ENCODE measurements around the gene HDAC8. TPM values are rescaled to one million over a fixed set of nuclear protein-coding genes. Genes with fewer than 3 reads are reported as not detected.
A peak's percentile ranks its signal among the peaks of the same experiment; 100 is the strongest.

Gene HDAC8
- total RNA-seq, 6 experiments from 2014 or later, result 14.4 to 20.7 (median 17.8) TPM

- no peak for TF ChIP-seq CTCF (IDR thresholded peaks at IDR 0.05)
- DNase-seq, result no peak
- H3K36me3 Mint-ChIP-seq (ENCODE audit: low read depth), result no peaks in the 10 kb centered on the region
- H3K4me3 Mint-ChIP-seq, result no peak overlapping the region
- peaks cover 20% of the 10 kb centered on the region for H3K27me3 Mint-ChIP-seq (ENCODE audit: insufficient read depth)
- peaks cover 11% of the 10 kb centered on the region for H3K4me1 Mint-ChIP-seq (ENCODE audit: low read depth)
- H3K9me3 Mint-ChIP-seq, result no peaks in the 10 kb centered on the region
- no peak overlapping the region for H3K27ac Mint-ChIP-seq
These were observed 276.9 kb downstream of the HDAC8 start for GRCh38 chrX:72295745-72296144.

- H3K27me3 Mint-ChIP-seq (ENCODE audit: insufficient read depth), result peaks cover 17% of the 10 kb centered on the region
- H3K9me3 Mint-ChIP-seq, result no peaks in the 10 kb centered on the region
- peaks cover 11% of the 10 kb centered on the region for H3K4me1 Mint-ChIP-seq (ENCODE audit: low read depth)
- no peak overlapping the region for H3K4me3 Mint-ChIP-seq
- no peaks in the 10 kb centered on the region for H3K36me3 Mint-ChIP-seq (ENCODE audit: low read depth)
- H3K27ac Mint-ChIP-seq, result no peak overlapping the region
- no peak for DNase-seq
- peak; percentile 46 for TF ChIP-seq CTCF (IDR thresholded peaks at IDR 0.05)
These were observed 278.1 kb downstream of the HDAC8 start for GRCh38 chrX:72294497-72294896.

GRCh38 chrX:72282302-72282701 lies 290.3 kb downstream of the HDAC8 start:
- Mint-ChIP-seq H3K27ac (no peak overlapping the region), H3K27me3 (ENCODE audit: insufficient read depth) (peaks cover 3% of the 10 kb centered on the region), H3K4me1 (ENCODE audit: low read depth) (peaks cover 20% of the 10 kb centered on the region), H3K4me3 (no peak overlapping the region), H3K9me3 (no peaks in the 10 kb centered on the region), H3K36me3 (ENCODE audit: low read depth) (no peaks in the 10 kb centered on the region)
- no peak for TF ChIP-seq CTCF (IDR thresholded peaks at IDR 0.05)
- no peak for DNase-seq

GRCh38 chrX:72280321-72280845 lies 292.3 kb downstream of the HDAC8 start:
- Mint-ChIP-seq H3K9me3 (no peaks in the 10 kb centered on the region), H3K36me3 (ENCODE audit: low read depth) (peaks cover 10% of the 10 kb centered on the region), H3K4me1 (ENCODE audit: low read depth) (peaks cover 26% of the 10 kb centered on the region), H3K4me3 (no peak overlapping the region), H3K27me3 (ENCODE audit: insufficient read depth) (peaks cover 5% of the 10 kb centered on the region), H3K27ac (no peak overlapping the region; the same call in 1 of the 2 replicates)
- no peak for TF ChIP-seq CTCF (IDR thresholded peaks at IDR 0.05)
- DNase-seq, result peak; percentile 69

Other genes starting within 250 kb of the HDAC8 start
- under 1 TPM in 2 of 6 experiments, not detected in 4; 0.09 to 0.12 TPM for gene PHKA1, start 141.5 kb upstream of the HDAC8 start, total RNA-seq (2021; fragmentation: NEBNext Ultra II Directional; extraction: Animal tissue kit (Norgen Biotek cat#: 25700))
- not detected for gene DMRTC1B, start 204.0 kb upstream of the HDAC8 start, total RNA-seq (2021; fragmentation: NEBNext Ultra II Directional; extraction: Animal tissue kit (Norgen Biotek cat#: 25700))
- not detected for gene FAM236B, start 209.8 kb upstream of the HDAC8 start, total RNA-seq (2021; fragmentation: NEBNext Ultra II Directional; extraction: Animal tissue kit (Norgen Biotek cat#: 25700))
- gene FAM236D, start 235.4 kb upstream of the HDAC8 start, total RNA-seq (2021; fragmentation: NEBNext Ultra II Directional; extraction: Animal tissue kit (Norgen Biotek cat#: 25700)), result not detected